SH-SY5Y (cell line): ENCODE measurements around the gene MCF2L2.

Experiments used
- GATA2 ChIP-seq: IDR thresholded peaks from 2 replicates; pipeline ENCODE4 v1.6.1; 2011; ENCODE audit warnings: mild to moderate bottlenecking, low read depth, low read length
- GATA3 ChIP-seq: IDR thresholded peaks from 2 replicates; pipeline ENCODE4 v1.6.1; 2011; ENCODE audit warnings: low read depth, mild to moderate bottlenecking, low read length, moderate library complexity

GRCh38 chr3:183290216-183290615, 138.2 kb downstream of the MCF2L2 start:
- TF ChIP-seq GATA2, result no peak
- TF ChIP-seq GATA3, result no peak
